ENCODE results near the gene PLAGL1.
"Not testable (repeated sequence)": the region's sequence is repeated elsewhere in the genome, so short reads cannot be mapped to it uniquely, and the experiment has no call there.

The PLAGL1 gene

GRCh38 chr6:143937668-143937970 is 70.4 kb downstream of the PLAGL1 start:
- DNase-seq (ENCODE audit: low read depth) = no peak

GRCh38 chr6:143936778-143937667 is 71.0 kb downstream of the PLAGL1 start:
- no peak for DNase-seq (ENCODE audit: low read depth)

GRCh38 chr6:143936347-143936746 is 71.7 kb downstream of the PLAGL1 start:
- DNase-seq (ENCODE audit: low read depth) = no peak

- no peak for DNase-seq (ENCODE audit: low read depth)
Observed at GRCh38 chr6:143934867-143935266, 73.2 kb downstream of the PLAGL1 start.

GRCh38 chr6:143934331-143934730 is 73.7 kb downstream of the PLAGL1 start:
- DNase-seq (ENCODE audit: low read depth) = no peak

- no peak for DNase-seq (ENCODE audit: low read depth)
Observed at GRCh38 chr6:143929975-143930374, 78.1 kb downstream of the PLAGL1 start.

- DNase-seq (ENCODE audit: low read depth) = no peak
Observed at GRCh38 chr6:143928853-143929252, 79.2 kb downstream of the PLAGL1 start.

GRCh38 chr6:143917026-143917425 is 91.0 kb downstream of the PLAGL1 start:
- not testable (repeated sequence) for DNase-seq (ENCODE audit: low read depth)

- DNase-seq (ENCODE audit: low read depth) = no peak
Observed at GRCh38 chr6:143912671-143913070, 95.4 kb downstream of the PLAGL1 start.

GRCh38 chr6:143911028-143911427 is 97.0 kb downstream of the PLAGL1 start:
- DNase-seq (ENCODE audit: low read depth) = no peak

- DNase-seq (ENCODE audit: low read depth) = no peak
Observed at GRCh38 chr6:143902827-143903226, 105.2 kb downstream of the PLAGL1 start.

GRCh38 chr6:143901885-143902750 is 105.9 kb downstream of the PLAGL1 start:
- no peak for DNase-seq (ENCODE audit: low read depth)

- DNase-seq (ENCODE audit: low read depth) = no peak
Observed at GRCh38 chr6:143900358-143900757, 107.7 kb downstream of the PLAGL1 start.

- no peak for DNase-seq (ENCODE audit: low read depth)
Observed at GRCh38 chr6:143896126-143896860, 111.8 kb downstream of the PLAGL1 start.

GRCh38 chr6:143894655-143895054 is 113.4 kb downstream of the PLAGL1 start:
- no peak for DNase-seq (ENCODE audit: low read depth)

Data from activated T-cell treated with anti-CD3 and anti-CD28 coated beads for 24 hours (primary cell).